ENCODE data around the gene ENTREP3.
"Not testable (repeated sequence)": the region's sequence is repeated elsewhere in the genome, so short reads cannot be mapped to it uniquely, and the experiment has no call there.

The ENTREP3 gene

DNA sequence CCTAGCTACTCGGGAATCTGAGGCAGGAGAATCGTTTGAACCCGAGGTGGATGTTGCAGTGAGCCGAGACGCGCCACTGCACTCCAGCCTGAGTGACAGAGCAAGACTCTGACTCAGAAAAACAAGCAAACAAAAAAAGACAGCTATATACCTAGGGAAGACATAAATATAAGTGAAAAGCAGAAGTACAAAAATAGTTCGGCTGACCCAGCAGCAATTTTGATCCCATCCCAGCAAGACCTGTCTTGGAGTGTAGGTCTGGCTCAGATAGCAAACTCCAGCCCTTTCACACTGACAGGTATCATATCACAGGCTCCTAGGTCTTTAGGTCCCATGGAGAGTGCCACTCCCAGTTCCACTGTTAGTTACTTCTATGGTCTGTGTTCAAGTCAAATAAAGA, 32.2 kb downstream of the ENTREP3 start:
- DNase-seq: no peak

DNA sequence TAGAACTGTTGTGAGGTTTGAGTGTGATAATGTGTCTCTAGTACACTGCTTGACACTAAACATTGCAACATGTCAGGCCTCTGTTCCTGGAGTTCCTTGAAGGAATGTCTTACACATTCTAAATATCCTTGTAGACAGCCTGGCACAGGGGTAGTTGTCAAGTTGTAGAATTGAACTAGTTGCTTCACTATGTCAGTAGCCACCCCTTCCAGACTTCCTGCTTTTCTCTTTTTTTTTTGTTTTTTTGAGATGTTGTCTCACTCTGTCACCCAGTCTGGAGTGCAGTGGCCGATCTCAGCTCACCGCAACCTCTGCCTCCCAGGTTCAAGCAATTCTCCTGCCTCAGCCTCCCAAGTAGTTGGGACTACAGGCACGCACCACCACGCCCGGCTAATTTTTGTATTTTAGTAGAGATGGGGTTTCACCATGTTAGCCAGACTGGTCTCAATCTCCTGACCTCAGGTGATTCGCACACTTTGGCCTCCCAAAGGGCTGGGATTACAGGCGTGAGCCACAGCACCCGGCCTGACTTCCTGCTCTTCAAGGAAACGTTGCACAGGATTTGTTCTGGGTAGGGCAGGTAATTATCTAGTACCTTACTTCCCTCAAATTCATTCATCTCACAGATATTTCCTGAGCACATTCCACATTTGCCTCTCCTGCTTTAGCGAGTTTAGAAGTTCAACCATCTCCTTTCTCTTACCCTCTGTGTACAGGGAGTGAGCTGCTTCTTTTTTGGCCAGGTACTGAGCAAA, 34.9 kb downstream of the ENTREP3 start:
- not testable (repeated sequence) for DNase-seq

DNA sequence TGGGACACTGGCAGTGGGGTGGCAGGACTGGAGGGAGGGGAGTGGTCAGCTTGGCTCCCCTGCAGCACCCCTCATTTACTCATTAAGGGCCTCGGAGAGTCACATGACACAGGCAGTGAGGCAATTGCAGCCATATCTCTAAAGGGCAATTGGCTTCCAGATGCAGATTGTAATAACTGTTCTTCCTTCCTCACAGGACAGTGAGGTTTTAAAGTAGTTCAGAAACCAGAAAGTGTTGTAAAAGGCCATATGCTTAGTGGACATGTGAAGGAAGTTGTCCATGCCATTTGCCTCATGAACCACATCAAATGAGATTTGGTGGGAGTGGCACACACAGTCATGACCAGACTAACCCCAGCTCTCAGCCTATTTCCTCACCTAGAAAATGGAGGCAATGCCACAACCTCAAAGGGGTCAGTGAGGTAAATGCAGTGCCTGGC, 35.7 kb downstream of the ENTREP3 start:
- peak in 1 of 2 experiments; percentile 54 for DNase-seq

DNA sequence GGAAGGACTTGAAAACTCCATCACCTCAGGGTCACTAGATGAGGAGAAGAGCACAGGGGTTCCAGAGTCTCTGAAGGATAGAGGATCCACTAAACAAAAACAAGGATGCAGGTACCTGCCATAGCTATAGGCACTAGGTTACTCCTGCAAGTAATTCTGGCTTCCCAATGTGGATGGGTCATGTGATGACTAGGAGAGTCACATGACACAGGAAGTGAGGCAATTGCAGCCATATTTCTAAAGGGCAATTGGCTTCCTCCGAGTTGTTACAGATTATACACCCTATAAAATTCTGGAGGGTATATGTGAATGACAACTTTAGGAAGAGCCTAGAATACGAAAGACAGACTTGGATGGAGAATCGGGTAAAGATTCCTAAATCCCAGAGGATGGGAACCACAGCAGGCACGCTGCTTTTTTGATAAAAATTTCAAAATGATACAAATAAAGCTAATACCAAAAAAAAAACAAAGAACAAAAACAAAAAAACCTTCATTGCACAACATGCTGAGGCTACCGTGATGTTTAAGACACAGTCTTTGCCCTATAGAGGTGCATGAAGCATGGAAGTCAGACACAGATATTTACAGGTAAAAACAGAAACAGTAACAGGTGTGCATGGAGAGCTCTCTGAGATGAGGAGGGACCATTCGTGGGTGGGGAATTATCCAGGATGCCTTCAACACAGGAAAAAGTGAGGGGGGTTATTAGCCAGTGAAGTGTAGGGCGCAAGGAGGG, 36.3 kb downstream of the ENTREP3 start:
- peak; percentile 84 to 93 for DNase-seq

DNA sequence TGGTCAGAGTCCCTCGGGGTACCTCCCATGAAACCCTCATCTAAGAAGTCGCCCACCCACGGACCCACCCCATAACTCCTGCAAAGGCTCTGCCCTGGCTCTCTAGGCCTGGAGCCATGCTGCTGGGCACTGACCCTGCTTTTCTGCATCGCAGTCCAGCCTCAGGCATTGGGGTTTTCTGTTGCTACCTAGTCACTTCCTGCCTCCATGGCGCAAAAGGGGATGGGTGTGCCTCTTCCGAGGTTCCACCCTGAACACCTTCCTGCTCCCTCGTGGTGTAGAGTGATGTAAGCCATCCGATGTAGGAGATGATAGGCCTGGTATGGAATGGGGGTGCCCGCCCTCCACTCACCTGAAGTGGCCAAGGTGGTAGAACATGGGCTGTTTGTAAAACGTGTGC, 40.6 kb downstream of the ENTREP3 start:
- DNase-seq: not testable (repeated sequence)

DNA sequence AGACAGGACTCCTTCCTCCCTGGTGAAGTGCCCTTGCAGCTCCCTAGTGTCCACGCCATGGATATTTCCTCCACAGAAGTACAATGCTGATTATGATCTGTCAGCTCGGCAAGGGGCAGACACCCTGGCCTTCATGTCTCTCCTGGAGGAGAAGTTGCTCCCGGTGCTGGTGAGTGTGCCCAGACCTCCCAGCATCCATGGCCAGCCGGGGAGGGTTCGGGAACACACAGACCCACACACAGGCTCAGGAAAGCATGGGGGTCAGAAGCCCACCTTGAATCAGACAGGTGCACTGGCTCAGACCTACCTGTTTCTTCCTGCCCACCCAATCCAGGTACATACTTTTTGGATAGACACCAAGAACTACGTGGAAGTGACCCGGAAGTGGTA, 43.2 kb downstream of the ENTREP3 start:
- DNase-seq: not testable (repeated sequence)

DNA sequence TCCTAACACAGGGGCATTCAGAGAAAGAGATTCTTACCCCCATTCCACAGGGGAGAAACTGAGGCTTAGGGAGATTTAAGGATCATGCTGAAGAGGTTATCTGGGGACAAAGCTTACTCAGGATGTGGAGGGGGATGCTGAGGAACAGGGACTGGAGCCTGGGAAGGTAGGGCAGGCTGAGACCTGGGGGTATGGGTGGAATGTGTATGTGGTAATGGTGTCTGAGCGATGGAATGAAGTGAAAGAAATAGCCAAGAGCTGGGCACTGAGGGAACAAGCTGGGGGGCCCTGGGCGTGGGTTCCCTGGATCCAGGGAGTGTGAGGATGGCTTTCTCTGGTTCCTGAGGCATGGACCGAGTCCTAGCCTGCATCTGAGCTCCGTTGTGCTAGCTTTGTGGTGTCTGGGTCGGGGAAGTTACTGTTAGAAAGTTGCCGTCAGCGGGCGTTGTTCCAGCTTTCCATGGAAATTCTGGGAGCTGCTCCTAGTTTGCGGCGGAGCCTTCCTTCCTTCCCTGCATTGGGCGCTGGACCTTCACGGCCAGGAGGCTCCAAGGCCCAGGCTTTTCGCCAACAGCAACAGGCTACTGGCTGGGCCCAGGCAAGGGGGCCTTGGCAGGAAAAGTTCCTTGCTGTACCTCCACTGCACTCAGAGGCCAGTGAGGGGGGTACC, 43.8 kb downstream of the ENTREP3 start:
- DNase-seq: not testable (repeated sequence)

DNA sequence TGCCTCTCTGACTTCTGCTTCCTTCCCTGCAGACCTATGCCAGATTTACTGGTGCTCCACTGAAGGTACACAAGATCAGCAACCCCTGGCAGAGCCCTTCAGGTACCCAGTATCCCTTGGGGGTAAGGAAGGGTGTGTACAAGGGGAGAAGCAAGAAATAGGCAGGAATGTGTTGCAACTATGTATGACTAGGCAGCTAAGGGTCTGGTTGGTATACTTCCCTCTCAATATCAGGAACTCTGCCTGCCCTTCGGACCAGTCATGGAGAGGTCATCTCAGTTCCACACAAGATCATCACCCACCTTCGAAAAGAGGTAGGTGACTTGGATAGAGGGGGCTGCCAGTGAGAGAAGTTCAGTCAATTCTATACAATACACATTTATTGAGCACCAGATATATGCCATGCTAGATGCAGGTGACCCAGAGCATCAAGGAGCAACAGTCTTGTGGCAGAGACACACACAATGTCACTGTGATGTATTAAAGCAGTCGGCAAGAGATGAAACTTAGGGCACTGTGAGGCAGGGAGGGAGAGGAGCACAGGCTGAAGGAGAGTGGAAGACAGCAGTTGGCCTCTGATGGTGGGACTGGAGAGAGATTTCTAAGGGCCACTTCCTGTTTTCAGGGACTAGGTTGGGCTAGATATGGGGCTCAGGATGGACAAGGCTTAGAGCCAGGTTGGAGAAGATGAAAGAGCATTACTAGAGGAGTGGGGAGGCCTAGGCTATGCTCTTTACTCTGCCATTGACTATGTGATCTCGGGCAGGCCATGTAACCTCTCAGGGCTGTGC, 44.8 kb downstream of the ENTREP3 start:
- DNase-seq: no peak

DNA sequence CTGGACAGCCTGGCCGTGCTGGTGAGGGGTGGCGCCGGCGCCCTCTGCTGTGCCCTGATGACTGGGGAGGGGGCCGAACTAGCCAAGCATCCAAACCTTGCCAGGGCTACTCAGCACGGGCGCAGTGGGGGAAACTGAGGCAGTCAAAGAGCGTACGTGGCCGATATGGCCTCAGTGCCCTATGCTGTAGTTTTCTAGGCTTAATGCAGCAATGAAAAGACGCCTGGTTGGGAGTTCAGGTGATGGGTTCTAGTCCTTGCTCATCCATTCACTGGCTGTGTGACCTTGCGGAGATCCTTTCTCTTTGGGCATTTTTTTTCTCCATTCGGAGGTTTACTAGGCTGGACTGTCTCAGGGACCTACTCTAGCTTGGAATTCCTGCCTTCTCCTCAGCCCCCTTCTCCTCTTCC, 46.0 kb downstream of the ENTREP3 start:
- DNase-seq: no peak

DNA sequence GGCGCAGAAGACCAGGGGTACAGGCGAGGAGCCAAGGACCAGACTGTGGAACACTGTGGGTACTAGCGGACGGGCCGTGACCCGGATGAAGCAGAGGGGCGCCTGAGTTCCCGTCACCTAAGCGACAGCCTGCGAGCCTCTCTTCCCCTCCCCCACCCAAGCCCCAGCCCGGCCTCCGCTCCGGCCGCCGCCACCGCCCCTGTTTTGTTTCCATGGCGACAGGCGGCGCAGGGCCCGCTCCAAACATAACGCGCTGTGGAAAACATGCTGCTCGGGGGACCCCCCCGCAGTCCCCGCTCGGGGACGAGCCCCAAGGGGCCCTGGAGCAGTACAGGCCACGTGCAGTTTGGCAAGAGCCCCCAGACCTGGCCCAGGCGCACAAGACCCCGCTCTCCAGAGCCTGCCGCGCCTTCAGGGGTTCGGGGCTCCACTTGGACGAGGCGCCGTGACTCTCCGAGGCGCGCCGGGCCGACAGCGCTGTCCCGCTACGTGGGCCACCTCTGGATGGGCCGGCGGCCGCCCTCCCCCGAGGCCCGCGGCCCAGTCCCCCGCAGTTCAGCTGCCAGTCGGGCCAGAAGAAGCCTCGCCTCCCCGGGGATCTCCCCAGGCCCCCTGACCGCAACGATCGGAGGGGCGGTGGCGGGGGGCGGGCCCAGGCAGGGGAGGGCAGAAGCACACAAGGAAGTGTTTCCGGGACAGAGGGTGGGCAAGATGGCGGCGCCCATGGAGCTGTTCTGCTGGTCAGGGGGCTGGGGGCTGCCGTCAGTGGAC, 46.6 kb downstream of the ENTREP3 start, which contains the start of gene MTX1:
Gene MTX1, plus strand, starts transcription at position 155 of the 771 bp plus-strand sequence. Its CDS starts 110 bp downstream, at position 265.
- peak; percentile 62 to 90 for DNase-seq

DNA sequence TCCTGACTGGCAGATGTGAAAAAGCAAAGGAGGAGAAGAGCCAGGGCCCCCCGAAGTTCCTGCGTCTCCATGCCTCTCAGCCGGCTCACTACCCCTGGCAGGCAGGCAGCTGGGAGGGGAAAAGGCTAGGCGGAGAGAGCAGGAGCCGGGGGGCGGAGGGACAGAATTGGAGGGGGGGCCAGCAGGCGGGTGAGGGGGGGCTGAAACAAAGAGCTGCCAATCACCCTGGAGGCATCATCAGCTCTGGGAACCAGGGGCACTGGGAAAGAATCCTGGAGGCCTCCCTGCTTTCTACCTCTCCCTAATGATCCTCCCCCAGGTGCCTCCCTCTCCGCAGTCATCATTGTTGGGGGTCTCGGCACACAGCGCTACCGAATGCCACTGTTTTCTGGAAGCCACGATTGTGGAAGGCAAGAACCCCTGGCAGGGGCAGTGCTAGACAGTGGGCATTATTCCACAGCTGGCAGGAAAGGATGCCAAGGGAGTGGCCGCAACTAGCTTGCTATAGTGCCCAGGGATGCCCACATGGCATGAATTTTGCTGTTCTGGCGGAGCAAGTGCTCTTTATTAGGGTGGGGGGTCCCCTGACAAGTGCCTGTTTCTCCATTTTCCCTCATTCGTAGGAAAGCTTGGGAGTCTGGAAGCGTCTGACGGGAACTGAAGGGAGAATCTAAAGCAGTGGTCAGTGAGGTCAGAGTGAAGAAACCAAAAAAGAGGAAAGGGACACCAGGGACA, 47.3 kb downstream of the ENTREP3 start, which contains the start of gene THBS3:
Gene THBS3, minus strand, starts transcription at position 92 of the 735 bp plus-strand sequence. Its CDS starts 21 bp downstream, at position 71.
- no peak for DNase-seq

DNA sequence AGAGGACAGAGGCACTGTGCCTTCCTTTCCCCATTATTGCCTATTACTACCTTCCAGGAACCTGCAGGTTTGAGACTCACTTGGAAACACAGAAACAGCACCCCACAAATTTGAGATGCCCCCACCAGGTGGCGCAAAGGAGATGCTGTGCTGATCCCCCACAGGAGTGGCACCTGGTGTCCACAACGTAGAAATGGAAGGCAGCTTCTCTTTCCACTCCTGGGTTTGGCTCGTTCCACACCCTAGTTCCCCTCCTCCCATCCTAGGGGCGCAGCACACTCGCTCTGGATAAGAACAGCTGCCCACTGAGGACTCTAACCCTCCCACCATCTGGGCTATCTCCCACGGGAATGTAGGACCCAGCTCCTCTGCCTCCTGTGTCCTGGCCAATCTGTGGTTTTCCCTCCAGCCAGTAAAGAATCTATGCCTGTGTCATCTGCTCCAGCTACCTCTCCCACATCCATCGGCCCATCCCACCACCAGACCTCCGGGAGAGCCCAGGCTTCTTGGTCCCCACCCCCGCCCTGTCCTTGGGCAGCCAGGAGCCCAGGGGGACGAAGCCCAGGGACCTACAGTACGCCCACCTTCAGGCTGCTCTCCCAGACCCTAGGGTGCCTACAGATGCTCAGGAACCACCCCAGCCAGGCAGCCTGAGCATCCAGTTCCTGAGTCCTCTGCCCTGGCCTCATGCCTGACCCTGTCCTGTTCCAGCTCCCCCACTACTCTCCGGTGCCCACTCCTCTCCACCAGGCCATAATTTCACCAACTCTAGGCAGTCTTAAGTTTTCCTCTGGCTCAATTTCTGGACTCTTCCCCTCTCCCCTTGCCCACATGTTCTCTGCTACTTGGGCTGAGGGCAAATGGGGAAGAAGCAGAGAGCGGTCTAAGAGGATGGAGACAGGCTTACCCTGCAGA, 48.1 kb downstream of the ENTREP3 start:
- peak; percentile 82 to 95 for DNase-seq

DNA sequence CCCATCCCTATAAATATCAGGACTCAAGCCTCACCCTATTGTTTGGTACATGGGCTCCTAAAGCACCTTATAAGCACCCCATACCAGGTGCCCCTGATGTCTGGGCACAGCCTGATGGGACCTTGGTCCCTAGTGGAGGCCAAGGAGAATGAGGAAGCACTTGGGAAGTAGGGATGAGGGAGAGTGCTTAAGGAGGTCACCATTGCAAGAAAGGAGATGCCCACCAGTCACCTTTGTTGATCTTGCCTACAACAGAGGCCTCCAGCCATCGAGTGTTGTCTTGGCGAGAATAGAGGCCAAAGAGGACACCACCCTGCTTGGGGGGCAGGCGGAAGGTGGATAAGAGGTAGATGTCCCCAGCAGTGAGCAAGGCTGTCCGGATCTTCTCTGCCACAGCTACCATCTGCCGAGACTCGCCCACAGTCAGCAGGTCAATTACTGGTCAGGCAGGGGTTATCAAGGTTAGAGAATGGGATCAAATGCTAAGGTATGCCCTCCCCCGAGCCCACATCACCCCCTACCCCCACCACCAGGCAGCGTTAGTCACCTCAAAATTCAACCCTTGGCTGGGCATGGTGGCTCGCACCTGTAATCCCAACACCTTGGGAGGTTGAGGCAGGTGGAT, 49.2 kb downstream of the ENTREP3 start:
- no peak for DNase-seq

DNA sequence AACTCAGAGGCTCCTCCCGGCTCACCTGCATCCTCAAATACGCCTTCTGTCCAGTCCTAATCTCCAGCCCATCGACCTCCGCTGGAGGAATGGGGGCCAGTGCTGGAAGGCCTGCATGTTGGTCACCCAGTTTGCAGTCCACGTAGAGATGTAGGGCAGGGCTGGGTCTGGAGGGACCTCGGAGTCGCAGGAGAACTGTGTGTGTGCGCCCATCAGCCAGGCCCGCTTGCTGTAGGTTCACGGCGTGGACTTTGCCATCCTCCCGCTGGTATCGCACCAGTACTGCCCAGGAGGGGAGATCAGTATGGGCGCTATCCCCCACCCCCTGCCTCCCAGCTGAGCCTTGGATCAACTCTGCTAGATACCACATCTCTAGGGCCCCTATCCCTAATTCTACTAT, 50.2 kb downstream of the ENTREP3 start:
- no peak for DNase-seq

DNA sequence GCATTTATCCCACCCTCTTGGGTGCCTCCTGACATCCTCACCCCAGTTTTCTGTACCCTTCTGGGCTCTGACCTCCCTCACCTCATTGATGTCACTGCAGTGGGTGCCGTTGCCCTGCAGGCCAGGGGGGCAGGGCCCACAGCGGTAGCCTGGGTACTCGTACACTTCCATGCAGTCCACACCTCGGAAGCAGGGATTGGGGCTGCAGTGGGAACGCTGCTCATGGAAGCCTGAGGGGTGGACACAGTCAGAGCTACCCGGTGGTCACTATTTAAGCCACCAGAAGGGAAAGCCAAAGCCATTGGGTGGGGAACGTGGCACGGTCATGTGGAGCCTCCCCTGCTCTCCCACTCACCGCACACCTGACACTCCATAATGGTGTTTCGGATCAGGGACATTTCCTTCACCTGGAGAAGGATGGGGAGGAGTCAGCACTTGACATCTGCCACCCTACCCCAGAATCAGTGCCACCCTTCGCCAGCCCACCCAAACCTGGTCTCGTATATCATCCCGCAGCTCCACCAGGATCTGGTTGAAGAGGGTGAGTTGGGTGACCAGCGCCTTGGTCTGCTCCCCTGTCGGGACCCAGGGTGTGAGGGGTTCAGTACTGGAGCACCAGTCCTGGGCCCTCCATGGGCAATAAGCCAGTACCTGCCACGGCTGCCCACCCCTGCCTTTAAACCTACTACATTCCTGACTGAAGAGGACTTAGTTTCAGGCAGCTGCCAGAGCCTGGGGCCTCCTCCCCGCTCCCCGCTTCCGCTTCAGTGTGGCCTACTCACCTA, 52.4 kb downstream of the ENTREP3 start:
- DNase-seq: no peak

DNA sequence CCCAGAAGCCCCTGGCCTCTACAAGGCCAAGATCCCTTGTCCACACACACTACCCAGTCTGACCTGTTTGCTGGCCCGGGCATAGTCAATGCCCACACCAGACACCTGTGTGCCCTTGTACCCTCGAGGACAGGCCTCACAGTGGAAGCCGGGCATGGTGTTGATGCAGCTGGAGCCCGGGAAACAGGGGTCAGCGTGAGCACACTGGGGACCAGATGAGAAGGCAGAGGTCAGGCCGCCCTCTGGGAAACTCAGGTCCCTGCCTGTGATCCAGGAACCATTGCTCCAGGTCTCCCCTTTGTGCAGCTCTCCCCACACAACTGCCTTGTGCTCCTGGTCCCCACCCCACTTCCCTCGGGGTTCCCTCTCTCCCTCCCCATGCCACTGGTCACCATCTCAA, 53.1 kb downstream of the ENTREP3 start:
- DNase-seq: no peak

DNA sequence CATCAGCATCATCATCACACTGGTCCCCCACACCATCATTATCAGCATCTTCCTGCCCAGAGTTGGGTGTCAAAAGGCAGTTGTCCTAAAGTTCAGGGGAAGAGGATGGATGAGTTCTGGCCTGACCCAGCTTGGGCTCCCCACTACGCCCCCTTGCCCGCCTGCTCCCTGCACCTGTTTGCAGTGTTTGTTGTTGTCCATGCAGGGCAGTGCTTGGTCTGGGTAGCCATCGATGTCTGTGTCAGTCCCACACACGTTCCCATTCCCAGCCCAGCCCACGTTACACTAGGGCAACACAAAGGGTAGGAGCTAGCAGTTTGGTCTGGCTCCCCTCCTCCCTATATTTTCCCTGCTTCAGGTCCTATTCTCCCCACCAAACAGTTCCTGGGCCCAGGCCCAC, 54.4 kb downstream of the ENTREP3 start:
- DNase-seq: no peak

DNA sequence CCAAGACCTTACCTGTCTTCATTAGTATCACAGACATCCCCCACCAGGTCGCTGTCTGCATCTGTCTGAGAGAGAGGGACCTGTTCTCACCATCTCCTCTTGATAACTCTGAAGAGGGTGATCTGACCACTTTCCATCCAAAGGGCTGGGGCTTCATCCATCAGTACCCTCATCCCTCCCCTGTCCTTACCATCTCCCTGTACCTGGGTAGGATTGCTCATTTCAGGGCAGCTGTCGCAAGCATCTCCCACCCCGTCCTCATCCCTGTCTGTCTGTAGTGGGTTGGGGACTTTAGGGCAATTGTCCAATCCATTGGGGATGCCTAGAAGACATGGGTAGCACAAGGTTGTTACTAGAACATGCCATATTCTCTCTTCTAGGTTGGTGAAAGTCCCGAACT, 55.5 kb downstream of the ENTREP3 start:
- DNase-seq: no peak

DNA sequence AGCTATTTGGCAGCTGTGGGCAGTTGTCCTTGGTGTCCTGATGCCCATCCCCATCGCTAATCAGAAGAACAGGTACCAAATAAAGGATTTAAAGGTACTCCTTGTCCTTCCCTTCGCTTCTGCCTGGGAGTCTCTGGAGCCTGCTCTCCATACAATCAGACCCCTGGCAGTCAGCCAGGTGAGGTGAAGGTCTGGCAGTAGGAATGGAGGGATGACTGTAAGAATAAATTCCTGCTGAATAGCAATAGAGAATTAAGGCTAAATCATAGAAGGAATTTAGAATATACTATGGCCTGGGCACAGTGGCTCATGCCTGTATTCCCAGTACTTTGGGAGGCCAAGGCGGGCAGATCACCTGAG, 56.8 kb downstream of the ENTREP3 start:
- no peak for DNase-seq
